Measurements from ENCODE around the gene ARSI.

- TF ChIP-seq CTCF (conservative IDR thresholded peaks at IDR 0.05 in 1 of 2, IDR thresholded peaks at IDR 0.05 in 1 of 2; ENCODE audit: extremely low read depth in 1 of 2, insufficient read depth in 1 of 2, low read depth in 1 of 2, low read length in 2 of 2) (no peak), EZH2 (IDR thresholded peaks at IDR 0.05; ENCODE audit: borderline replicate concordance, low read length) (no peak)
Observed at GRCh38 chr5:150305557-150305956, 2.9 kb upstream of the ARSI start.

Measured in mammary epithelial cell (primary cell).